H1 (cell line): Measurements from ENCODE around the gene IL6ST. TPM values are rescaled to one million over a fixed set of nuclear protein-coding genes. Genes with fewer than 3 reads are reported as not detected.
A peak's percentile ranks its signal among the peaks of the same experiment; 100 is the strongest.

Experiments
- CTCF ChIA-PET: fragments of 300-600 bp; sonication (Branson Sonifier 250); formaldehyde crosslinking; loops from one replicate; lab custom pipeline; 2021; ENCODE audit not compliant: partially characterized antibody; lab: Charles Lee
- POLR2A ChIA-PET: fragments of 300-600 bp; sonication (Branson Sonifier 250); formaldehyde crosslinking; loops from one replicate; lab custom pipeline; 2021; ENCODE audit warnings: inconsistent platforms; ENCODE audit not compliant: partially characterized antibody; lab: Charles Lee
- DNase-seq, 2 experiments: peaks; one replicate each; pipeline versions ENCODE4 v3.0.0 to v3.0.0-alpha.2; 2010 to 2022; ENCODE audit warnings: low spot score in 2 of 2, low read depth in 1 of 2, mixed read lengths in 1 of 2
- FAIRE-seq: peaks from 2 replicates; lab custom pipeline; 2011; peaks lifted over from hg19 to GRCh38; lab: Jason Lieb, UNC
- H2AFZ ChIP-seq: 2 replicates; pipeline ENCODE4 v1.8.1; 2012; ENCODE audit warnings: low read length, inconsistent platforms
- H2AK5ac ChIP-seq: 2 replicates; pipeline ENCODE4 v1.6.1; 2013; ENCODE audit warnings: low read depth, low read length
- H2BK120ac ChIP-seq: replicated peaks from 2 replicates; pipeline ENCODE3; 2013; ENCODE audit warnings: low read depth, low read length, inconsistent platforms
- H2BK12ac ChIP-seq: 2 replicates; pipeline ENCODE4 v1.6.1; 2013; ENCODE audit warnings: low read depth, low read length
- H2BK15ac ChIP-seq: 2 replicates; pipeline ENCODE4 v1.6.1; 2013; ENCODE audit warnings: low read length
- H2BK20ac ChIP-seq: 2 replicates; pipeline ENCODE4 v1.6.1; 2013; ENCODE audit warnings: low read length
- H2BK5ac ChIP-seq: 2 replicates; pipeline ENCODE4 v1.6.1; 2013; ENCODE audit warnings: low read depth, low read length
- H3K14ac ChIP-seq: 2 replicates; pipeline ENCODE4 v1.6.1; 2013; ENCODE audit warnings: inconsistent platforms; ENCODE audit not compliant: insufficient read length
- H3K18ac ChIP-seq: 2 replicates; pipeline ENCODE4 v1.6.1; 2013; ENCODE audit warnings: low read length; ENCODE audit errors: extremely low read depth
- H3K23ac ChIP-seq: 2 replicates; pipeline ENCODE4 v1.6.1; 2013; ENCODE audit warnings: inconsistent platforms; ENCODE audit not compliant: insufficient read length
- H3K23me2 ChIP-seq: 2 replicates; pipeline ENCODE4 v1.6.1; 2013; ENCODE audit warnings: low read depth, low read length
- H3K27ac ChIP-seq: 2 replicates; pipeline ENCODE4 v1.6.1; 2011; ENCODE audit warnings: low read depth, low read length, inconsistent platforms
- H3K27me3 ChIP-seq, 4 experiments: replicated peaks in 1 of 4; 1 replicate in 1 of 4; 2 replicates in 3 of 4; pipeline versions ENCODE4 v1.6.1 to v1.8.1; 2011 to 2013; ENCODE audit warnings: low read length in 3 of 4, mild to moderate bottlenecking in 3 of 4, inconsistent platforms in 2 of 4, mixed read lengths in 2 of 4, moderate library complexity in 1 of 4; ENCODE audit not compliant: control insufficient read depth in 3 of 4, insufficient read depth in 3 of 4; ENCODE audit errors: extremely low read depth in 1 of 4
- H3K36me3 ChIP-seq, 4 experiments: 2 replicates each; pipeline versions ENCODE4 v1.6.1 to v1.8.1; 2011 to 2013; ENCODE audit warnings: mild to moderate bottlenecking in 4 of 4, low read length in 3 of 4, moderate library complexity in 2 of 4, control low read depth in 1 of 4, inconsistent platforms in 1 of 4; ENCODE audit not compliant: insufficient read depth in 4 of 4, control insufficient read depth in 2 of 4
- H3K4ac ChIP-seq: replicated peaks from 2 replicates; pipeline ENCODE3; 2013; ENCODE audit warnings: low read length, low read depth, mixed read lengths, inconsistent platforms; ENCODE audit not compliant: insufficient read length
- H3K4me1 ChIP-seq, 4 experiments: replicated peaks in 1 of 4; 1 replicate in 1 of 4; 2 replicates in 3 of 4; pipeline versions ENCODE4 v1.6.1 to v1.8.1; 2011 to 2013; ENCODE audit warnings: low read length in 3 of 4, inconsistent platforms in 2 of 4, mixed read lengths in 1 of 4; ENCODE audit not compliant: insufficient read depth in 4 of 4, control insufficient read depth in 3 of 4
- H3K4me2 ChIP-seq, 2 experiments: 2 replicates each; pipeline versions ENCODE4 v1.6.1 to v1.8.1; 2011 to 2013; ENCODE audit warnings: low read depth in 2 of 2, low read length in 2 of 2, control low read depth in 1 of 2, inconsistent platforms in 1 of 2, mild to moderate bottlenecking in 1 of 2; ENCODE audit not compliant: insufficient read depth in 1 of 2
- H3K4me3 ChIP-seq, 4 experiments: fragments of 200-600, 300-600 bp in 1 of 4; sonication (generic), shearing (Covaris generic), sonication (Bioruptor Twin) in 1 of 4; 2 replicates each; pipeline versions ENCODE4 v1.5.1 to v1.8.1; 2011 to 2016; ENCODE audit warnings: low read length in 4 of 4, low read depth in 3 of 4, control low read depth in 2 of 4, inconsistent platforms in 2 of 4, mild to moderate bottlenecking in 2 of 4, mixed read lengths in 1 of 4, moderate library complexity in 1 of 4; ENCODE audit not compliant: insufficient read depth in 2 of 4; ENCODE audit errors: extremely low read depth in 1 of 4
- H3K56ac ChIP-seq: replicated peaks from 2 replicates; pipeline ENCODE3; 2013; ENCODE audit warnings: low read depth, mild to moderate bottlenecking, mixed read lengths, low read length, inconsistent platforms; ENCODE audit not compliant: insufficient read length
- H3K79me1 ChIP-seq: 2 replicates; pipeline ENCODE4 v1.6.1; 2013; ENCODE audit warnings: low read depth, low read length, control low read depth
- H3K79me2 ChIP-seq, 2 experiments: 2 replicates each; pipeline versions ENCODE4 v1.6.1 to v1.8.1; 2012 to 2013; ENCODE audit warnings: low read length in 2 of 2, mild to moderate bottlenecking in 2 of 2, inconsistent platforms in 1 of 2; ENCODE audit not compliant: insufficient read depth in 2 of 2, control insufficient read depth in 1 of 2
- H3K9ac ChIP-seq, 4 experiments: replicated peaks in 1 of 4; 1 replicate in 1 of 4; 2 replicates in 3 of 4; pipeline versions ENCODE4 v1.6.1 to v1.8.1; 2011 to 2013; ENCODE audit warnings: low read depth in 3 of 4, low read length in 3 of 4, control low read depth in 2 of 4, mild to moderate bottlenecking in 2 of 4, moderate library complexity in 2 of 4, inconsistent platforms in 1 of 4; ENCODE audit errors: extremely low read depth in 1 of 4
- H3K9me3 ChIP-seq, 2 experiments: 2 replicates each; pipeline versions ENCODE4 v1.6.1 to v1.8.1; 2012 to 2013; ENCODE audit warnings: mild to moderate bottlenecking in 2 of 2, moderate library complexity in 2 of 2, control low read depth in 1 of 2, inconsistent platforms in 1 of 2, low read depth in 1 of 2, low read length in 1 of 2, mixed read lengths in 1 of 2; ENCODE audit not compliant: insufficient read depth in 2 of 2
- H4K20me1 ChIP-seq, 2 experiments: replicated peaks in 1 of 2; 2 replicates each; pipeline versions ENCODE3 to v1.8.1; 2011 to 2013; ENCODE audit warnings: inconsistent platforms in 2 of 2, low read length in 2 of 2, mild to moderate bottlenecking in 1 of 2; ENCODE audit not compliant: insufficient read depth in 2 of 2, control insufficient read depth in 1 of 2
- H4K5ac ChIP-seq: 2 replicates; pipeline ENCODE4 v1.6.1; 2013; ENCODE audit warnings: low read length, low read depth, mixed read lengths, inconsistent platforms; ENCODE audit not compliant: insufficient read length
- H4K8ac ChIP-seq: 2 replicates; pipeline ENCODE4 v1.8.0; 2013; ENCODE audit warnings: mild to moderate bottlenecking, moderate library complexity, low read length, inconsistent platforms; ENCODE audit not compliant: insufficient read depth; ENCODE audit errors: extremely low read depth
- H4K91ac ChIP-seq: replicated peaks from 2 replicates; pipeline ENCODE3; 2013; ENCODE audit warnings: low read length, mixed read lengths, inconsistent platforms; ENCODE audit not compliant: insufficient read length
- ASH2L ChIP-seq: fragments of 200-600, 300-600 bp; sonication (generic); IDR thresholded peaks from one replicate; pipeline ENCODE4 v1.7.1; 2017; ENCODE audit warnings: low read length
- BACH1 ChIP-seq: IDR thresholded peaks from 2 replicates; pipeline ENCODE4 v1.6.1; 2012; ENCODE audit warnings: low read length, improper control_type of control experiment
- CBX5 ChIP-seq: fragments of 300-800, 300-1000 bp; sonication (generic); IDR thresholded peaks from 2 replicates; pipeline ENCODE4 v1.7.1; 2016; ENCODE audit warnings: antibody characterized with exemption, low read length, low read depth
- KDM4A ChIP-seq: IDR thresholded peaks from one replicate; pipeline ENCODE4 v1.7.1; 2012; ENCODE audit warnings: low read depth, mild to moderate bottlenecking, moderate library complexity, low read length, inconsistent platforms; ENCODE audit not compliant: severe bottlenecking
- PHF8 ChIP-seq: fragments of 200-600 bp; sonication (generic); conservative IDR thresholded peaks from 2 replicates; pipeline ENCODE4 v1.7.1; 2012; ENCODE audit warnings: low read depth, mild to moderate bottlenecking, inconsistent platforms, low read length, moderate library complexity
- POLR2A ChIP-seq, 2 experiments: IDR thresholded peaks; 1 replicate in 1 of 2; 2 replicates in 1 of 2; pipeline ENCODE4 v1.6.1; 2011; ENCODE audit warnings: low read depth in 2 of 2, low read length in 2 of 2, mild to moderate bottlenecking in 2 of 2; ENCODE audit errors: control extremely low read depth in 1 of 2
- SIRT6 ChIP-seq: IDR thresholded peaks from one replicate; pipeline ENCODE4 v1.7.1; 2012; ENCODE audit warnings: low read length, inconsistent platforms
- SP1 ChIP-seq: IDR thresholded peaks from 2 replicates; pipeline ENCODE4 v1.6.1; 2011; ENCODE audit warnings: low read depth, low read length
- SUZ12 ChIP-seq: fragments of 200-600 bp; sonication (generic); IDR thresholded peaks from 2 replicates; pipeline ENCODE4 v1.6.1; 2012; ENCODE audit warnings: mild to moderate bottlenecking, inconsistent platforms, low read length, moderate library complexity, mixed read lengths
- WGBS, 2 experiments: shearing (Covaris generic) in 1 of 2; methylation state at CpG; one replicate each; pipeline versions ENCODE4 v1.1.6 to v1.1.7; 2013 to 2015; ENCODE audit warnings: low lambda C conversion rate in 2 of 2, mixed read lengths in 2 of 2, inconsistent platforms in 1 of 2, low coverage in 1 of 2, missing lambda C conversion rate in 1 of 2; ENCODE audit not compliant: insufficient replicate concordance in 2 of 2, insufficient coverage in 1 of 2, insufficient read length in 1 of 2; ENCODE audit errors: extremely low coverage in 1 of 2, missing lambda C conversion rate in 1 of 2; 5-methylcytosine and 5-hydroxymethylcytosine counted together
- polyA plus RNA-seq, 7 experiments: library from polyadenylated mRNA; depleted of rRNA in 3 of 7; stranded (reverse) in 5 of 7; unstranded in 2 of 7; fragments of >200 nt in 5 of 7; fragments of 200-250 nt in 2 of 7; gene quantifications; 1 replicate in 5 of 7; 2 replicates in 1 of 7; 4 replicates in 1 of 7; pipeline versions ENCODE4 v1.2.1 to v1.2.3, GENCODE V29; 2011 to 2013; ENCODE audit warnings: missing spikeins in 2 of 7, mixed read lengths in 2 of 7
- total RNA-seq: library from RNA; stranded (reverse); fragmentation: NEBNext Ultra II Directional; extraction: Animal tissue kit (Norgen Biotek cat#: 25700); gene quantifications from 2 replicates; pipeline ENCODE4 v1.2.1, GENCODE V29; 2021

IL6ST gene
- total and polyA plus RNA-seq, 2 of the 8 experiments (the other 6 are each of a cell fraction or from before 2014, with no cell fraction given) = 1.4 to 11.1 TPM

- Histone ChIP-seq H2AK5ac (no peak overlapping the region), H2BK15ac (no peak overlapping the region), H3K4ac (no peak overlapping the region), H2AFZ (no peak overlapping the region), H3K23me2 (0 out of 2 replicates have a peak, but pooled peaks cover 2% of the 10 kb centered on the region), H3K4me2 (no peak overlapping the region), H3K9me3 (no peaks in the 10 kb centered on the region), H3K36me3 (no peaks in the 10 kb centered on the region), H2BK20ac (no peak overlapping the region), H4K8ac (no peak overlapping the region; the same call in 1 of the 2 replicates), H3K79me1 (no peaks in the 10 kb centered on the region), H3K27ac (no peak overlapping the region), H4K91ac (no peak overlapping the region), H3K14ac (no peak overlapping the region), H2BK5ac (no peak overlapping the region), H3K79me2 (no peaks in the 10 kb centered on the region), H3K4me3 (no peak overlapping the region), H3K27me3 (no peaks in the 10 kb centered on the region), H4K5ac (no peak overlapping the region), H3K23ac (no peak overlapping the region), H3K4me1 (no peaks in the 10 kb centered on the region; a peak in 1 of 7 replicates), H4K20me1 (no peaks in the 10 kb centered on the region), H3K56ac (no peak overlapping the region), H3K18ac (no peak overlapping the region), H2BK120ac (no peak overlapping the region), H3K9ac (no peak overlapping the region), H2BK12ac (no peak overlapping the region)
- DNase-seq = peak in 1 of 2 experiments; percentile 23
- no peak for FAIRE-seq
- TF ChIP-seq CBX5 (no peak), POLR2A (IDR thresholded peaks at IDR 0.05; ENCODE audit: control extremely low read depth in 1 of 2, low read depth in 2 of 2, low read length in 2 of 2) (no peak), SP1 (no peak), PHF8 (no peak), ASH2L (no peak), SUZ12 (no peak), KDM4A (no peak), SIRT6 (no peak), BACH1 (no peak)
- WGBS, 2 experiments = 87% methylated on average over 10 of the region's 10 CpGs; no CpG with 5 or more reads in 1 of the 2 experiments
- CTCF ChIA-PET = interaction anchor here (0.9 kb wide), 1 partner anchor 350 kb away, joined by 3 read pairs; no protein-coding TSS in a partner anchor
- POLR2A ChIA-PET = no interaction called here
Observed at GRCh38 chr5:55913466-55914413, 81.0 kb downstream of the IL6ST start.
